Mesenchymal stem cell (in vitro differentiated cells and primary cell): Measurements from ENCODE around the gene AKT1S1.

Experiments used
- DNase-seq: peaks from one replicate; pipeline ENCODE4 v3.0.0-alpha.2; 2013
- H2AFZ ChIP-seq: one replicate; pipeline ENCODE4 v1.6.1; 2013; ENCODE audit warnings: low read depth, mild to moderate bottlenecking, control low read depth, inconsistent platforms, low read length, moderate library complexity
- H2AK5ac ChIP-seq: 2 replicates; pipeline ENCODE4 v1.6.1; 2013; ENCODE audit warnings: low read length, moderate library complexity, mild to moderate bottlenecking, inconsistent platforms; ENCODE audit not compliant: severe bottlenecking
- H2BK120ac ChIP-seq: one replicate; pipeline ENCODE4 v1.6.1; 2013; ENCODE audit warnings: low read depth, mild to moderate bottlenecking, inconsistent platforms, low read length, moderate library complexity
- H2BK12ac ChIP-seq, 2 experiments: one replicate each; pipeline ENCODE4 v1.6.1; 2013; ENCODE audit warnings: inconsistent platforms in 2 of 2, low read length in 2 of 2, mild to moderate bottlenecking in 2 of 2, moderate library complexity in 2 of 2, control low read depth in 1 of 2
- H2BK15ac ChIP-seq: one replicate; pipeline ENCODE4 v1.6.1; 2013; ENCODE audit warnings: mild to moderate bottlenecking, low read depth, inconsistent platforms; ENCODE audit not compliant: poor library complexity, severe bottlenecking
- H2BK5ac ChIP-seq: 2 replicates; pipeline ENCODE4 v1.6.1; 2013; ENCODE audit warnings: low read depth, mild to moderate bottlenecking, low read length, control low read depth, inconsistent platforms; ENCODE audit not compliant: poor library complexity, severe bottlenecking
- H3K14ac ChIP-seq, 2 experiments: one replicate each; pipeline ENCODE4 v1.6.1; 2013; ENCODE audit warnings: inconsistent platforms in 2 of 2, low read length in 2 of 2, control low read depth in 1 of 2, mild to moderate bottlenecking in 1 of 2, moderate library complexity in 1 of 2
- H3K18ac ChIP-seq, 2 experiments: one replicate each; pipeline ENCODE4 v1.6.1; 2013; ENCODE audit warnings: inconsistent platforms in 2 of 2, low read length in 2 of 2, control low read depth in 1 of 2, low read depth in 1 of 2, mild to moderate bottlenecking in 1 of 2
- H3K23ac ChIP-seq, 2 experiments: one replicate each; pipeline ENCODE4 v1.6.1; 2013; ENCODE audit warnings: inconsistent platforms in 2 of 2, low read length in 2 of 2, mild to moderate bottlenecking in 2 of 2, moderate library complexity in 2 of 2, control low read depth in 1 of 2
- H3K27ac ChIP-seq: 2 replicates; pipeline ENCODE4 v1.5.1; 2013; ENCODE audit warnings: mild to moderate bottlenecking, moderate library complexity, low read length, control low read depth, inconsistent platforms; ENCODE audit not compliant: poor library complexity, severe bottlenecking
- H3K27me3 ChIP-seq, 2 experiments: 2 replicates each; pipeline versions ENCODE4 v1.6.1 to v1.7.0; 2013; ENCODE audit warnings: low read length in 2 of 2, mild to moderate bottlenecking in 2 of 2, moderate library complexity in 2 of 2, control low read depth in 1 of 2, inconsistent platforms in 1 of 2; ENCODE audit not compliant: control insufficient read depth in 1 of 2, insufficient read depth in 1 of 2
- H3K36me3 ChIP-seq, 2 experiments: 2 replicates each; pipeline versions ENCODE4 v1.6.1 to v1.7.0; 2013; ENCODE audit warnings: low read length in 2 of 2, control low read depth in 1 of 2, inconsistent platforms in 1 of 2, low read depth in 1 of 2, mild to moderate bottlenecking in 1 of 2; ENCODE audit not compliant: insufficient read depth in 2 of 2, control insufficient read depth in 1 of 2
- H3K4ac ChIP-seq, 2 experiments: one replicate each; pipeline ENCODE4 v1.6.1; 2013; ENCODE audit warnings: inconsistent platforms in 2 of 2, low read length in 2 of 2, mild to moderate bottlenecking in 2 of 2, moderate library complexity in 2 of 2, control low read depth in 1 of 2, low read depth in 1 of 2
- H3K4me1 ChIP-seq: 2 replicates; pipeline ENCODE4 v1.6.1; 2013; ENCODE audit warnings: low read depth, low read length, control low read depth; ENCODE audit not compliant: control insufficient read depth, insufficient read depth
- H3K4me2 ChIP-seq: 2 replicates; pipeline ENCODE4 v1.6.1; 2013; ENCODE audit warnings: low read length, mild to moderate bottlenecking, inconsistent platforms; ENCODE audit not compliant: poor library complexity, severe bottlenecking
- H3K4me3 ChIP-seq, 2 experiments: 2 replicates each; pipeline versions ENCODE4 v1.5.1 to v1.7.0; 2013; ENCODE audit warnings: low read length in 2 of 2, mild to moderate bottlenecking in 2 of 2, control low read depth in 1 of 2, low read depth in 1 of 2; ENCODE audit not compliant: insufficient read depth in 1 of 2
- H3K79me1 ChIP-seq: replicated peaks from 2 replicates; pipeline ENCODE4 v1.6.1; 2013; ENCODE audit warnings: mild to moderate bottlenecking, control low read depth, low read length, inconsistent platforms; ENCODE audit not compliant: poor library complexity, severe bottlenecking
- H3K9ac ChIP-seq: 2 replicates; pipeline ENCODE4 v1.7.0; 2013; ENCODE audit warnings: mild to moderate bottlenecking, low read length, moderate library complexity
- H3K9me3 ChIP-seq: 2 replicates; pipeline ENCODE4 v1.7.0; 2013; ENCODE audit warnings: mild to moderate bottlenecking, low read length; ENCODE audit not compliant: control insufficient read depth
- H4K8ac ChIP-seq: one replicate; pipeline ENCODE4 v1.6.1; 2013; ENCODE audit warnings: inconsistent platforms, mild to moderate bottlenecking, low read length, moderate library complexity
- H4K91ac ChIP-seq: one replicate; pipeline ENCODE4 v1.6.1; 2013; ENCODE audit warnings: mild to moderate bottlenecking, low read length, inconsistent platforms
- WGBS: methylation state at CpG from one replicate; pipeline ENCODE4 v1.1.7; 2013; ENCODE audit warnings: mixed read lengths; 5-methylcytosine and 5-hydroxymethylcytosine counted together

AKT1S1 gene

DNA sequence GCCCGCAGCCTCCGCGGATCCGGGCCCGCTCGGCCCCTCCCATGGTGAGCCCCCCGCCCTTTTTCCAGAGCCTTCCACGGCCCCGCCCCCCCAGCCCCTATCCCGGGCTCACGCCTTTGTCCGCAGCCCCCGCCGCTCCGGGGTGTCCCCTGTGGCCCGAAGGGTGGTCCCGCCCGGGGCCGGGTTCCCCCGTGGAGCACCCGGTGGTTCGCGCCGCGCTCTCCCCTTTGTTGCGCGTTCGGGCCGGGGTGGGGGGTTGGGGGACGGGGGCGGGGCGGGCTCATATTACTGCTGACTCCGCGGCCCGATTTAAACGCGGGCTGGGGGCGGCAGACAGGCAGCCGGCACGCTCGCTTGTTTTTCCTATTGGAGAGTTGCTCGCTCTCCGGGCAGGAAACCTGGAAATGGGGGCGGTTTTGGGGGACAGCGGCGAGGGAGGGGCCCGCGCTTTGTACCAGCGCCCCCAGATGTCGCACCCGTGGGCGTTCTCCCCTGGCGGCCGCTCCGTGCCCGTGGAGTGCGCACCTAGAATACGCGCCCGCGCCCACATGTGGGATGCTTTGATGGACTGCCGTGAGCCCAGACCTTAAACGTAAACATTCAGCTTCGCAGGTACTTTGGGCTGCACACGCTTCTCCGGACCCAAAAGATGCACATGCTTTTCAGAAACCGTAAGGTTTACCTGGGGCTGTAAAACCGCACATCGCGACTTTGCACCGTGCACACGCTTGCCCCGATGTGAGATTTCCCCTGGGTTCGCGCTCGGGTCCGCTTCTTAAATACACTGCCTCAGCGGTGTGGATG is 25.5 kb downstream of the AKT1S1 start:
- H2BK12ac ChIP-seq: no peak overlapping the region
- H4K91ac ChIP-seq: peak overlapping the region; percentile 72
- no peak overlapping the region for H3K27ac ChIP-seq

DNA sequence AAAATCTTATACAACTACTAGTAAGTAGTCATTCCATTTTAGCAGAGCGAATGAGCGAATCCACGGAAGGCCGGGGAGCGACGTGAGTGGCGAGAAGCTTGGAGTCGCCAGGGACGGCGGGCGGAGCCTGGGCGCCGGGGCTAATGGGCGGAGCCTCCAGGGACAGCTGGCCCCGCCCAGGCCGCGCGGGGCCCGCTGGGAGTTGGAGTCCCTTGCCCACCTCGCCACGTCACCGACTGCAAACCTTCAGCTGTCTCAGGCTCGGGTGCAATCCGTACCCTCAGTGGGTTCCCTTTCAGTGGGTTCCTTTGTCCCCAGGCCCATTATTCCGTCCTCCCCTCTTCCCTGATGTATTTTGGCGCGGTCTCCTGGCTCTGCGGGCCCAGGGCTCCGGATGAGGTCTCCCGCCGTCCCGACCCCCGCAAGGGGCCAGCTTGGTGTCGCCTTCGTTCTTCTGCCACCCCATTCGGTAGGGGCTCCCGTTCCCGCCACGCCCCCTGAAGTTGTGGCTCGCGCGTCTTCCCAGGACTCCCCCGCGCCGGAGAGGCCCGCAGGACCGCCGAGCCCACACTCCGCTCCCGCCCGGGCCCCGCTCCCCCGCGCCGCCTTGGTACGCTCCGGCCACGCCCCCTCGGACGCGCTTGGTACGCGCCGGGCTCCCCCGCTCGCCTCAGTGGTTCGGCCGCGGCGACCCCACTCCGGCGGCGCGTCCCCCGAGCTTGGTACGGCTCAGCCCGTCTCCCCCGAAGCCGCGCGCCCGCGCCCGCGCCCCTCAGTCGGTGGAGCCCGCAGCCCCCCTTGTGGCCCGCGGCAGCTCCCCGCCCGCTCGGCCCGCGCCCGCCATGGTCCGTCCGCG is 26.4 kb downstream of the AKT1S1 start, which contains the start of gene PTOV1:
TSS of gene PTOV1 (plus strand) at position 673 of the 856 bp plus-strand sequence.
- WGBS: 1% methylated on average over 79 of the region's 98 CpGs
- Histone ChIP-seq H3K4me2 (peak within 1 kb of the TSS; percentile 86), H2AFZ (no peak within 1 kb of the TSS), H3K14ac (peak within 1 kb of the TSS in 1 of 2 experiments; percentile 93), H3K18ac (peak within 1 kb of the TSS; percentile 93 to 97), H2BK5ac (peak within 1 kb of the TSS; percentile 88), H3K27ac (peak within 1 kb of the TSS; percentile 97), H4K91ac (peak within 1 kb of the TSS; percentile 95), H3K79me1 (peaks cover 15% of the 10 kb centered on the region), H3K4me3 (peak within 1 kb of the TSS; percentile 87 to 91), H4K8ac (peak within 1 kb of the TSS; percentile 92), H3K9ac (peak within 1 kb of the TSS; percentile 98), H3K4ac (peak within 1 kb of the TSS; percentile 83 to 95), H2BK15ac (peak within 1 kb of the TSS; percentile 94), H2BK12ac (no peak within 1 kb of the TSS), H3K27me3 (no peaks in the 10 kb centered on the region), H3K9me3 (no peaks in the 10 kb centered on the region), H2BK120ac (peak within 1 kb of the TSS; percentile 88), H3K23ac (peak within 1 kb of the TSS in 1 of 2 experiments; percentile 91), H3K4me1 (peaks cover 30% of the 10 kb centered on the region), H3K36me3 (peaks cover 12 to 15% of the 10 kb centered on the region in 2 experiments), H2AK5ac (peak within 1 kb of the TSS; percentile 3)
- DNase-seq: peak; percentile 94

More for the DNA sequence above, 25.5 kb downstream of the AKT1S1 start:
- H3K18ac ChIP-seq: peak overlapping the region; percentile 79 to 97
- no peak overlapping the region for H2AFZ ChIP-seq
- H2AK5ac ChIP-seq: no peak overlapping the region
- peak overlapping the region; percentile 86 for H3K4me2 ChIP-seq
- peak overlapping the region in 1 of 2 experiments; percentile 63 for H3K23ac ChIP-seq
- peak overlapping the region; percentile 35 for H2BK5ac ChIP-seq
- H3K79me1 ChIP-seq: peaks cover 18% of the 10 kb centered on the region
- peak overlapping the region; percentile 87 to 91 for H3K4me3 ChIP-seq
- H2BK120ac ChIP-seq: peak overlapping the region; percentile 88
- peaks cover 19 to 25% of the 10 kb centered on the region in 2 experiments for H3K36me3 ChIP-seq
- peak overlapping the region in 1 of 2 experiments; percentile 36 for H3K14ac ChIP-seq
- WGBS: 4% methylated on average over 49 of the region's 78 CpGs
- no peaks in the 10 kb centered on the region for H3K27me3 ChIP-seq
- peak overlapping the region; percentile 80 for H4K8ac ChIP-seq
- DNase-seq: no peak
- H2BK15ac ChIP-seq: peak overlapping the region; percentile 94
- peak overlapping the region in 1 of 2 experiments; percentile 95 for H3K4ac ChIP-seq
- H3K4me1 ChIP-seq: peaks cover 33% of the 10 kb centered on the region
- no peaks in the 10 kb centered on the region for H3K9me3 ChIP-seq
- H3K9ac ChIP-seq: peak overlapping the region; percentile 98

DNA sequence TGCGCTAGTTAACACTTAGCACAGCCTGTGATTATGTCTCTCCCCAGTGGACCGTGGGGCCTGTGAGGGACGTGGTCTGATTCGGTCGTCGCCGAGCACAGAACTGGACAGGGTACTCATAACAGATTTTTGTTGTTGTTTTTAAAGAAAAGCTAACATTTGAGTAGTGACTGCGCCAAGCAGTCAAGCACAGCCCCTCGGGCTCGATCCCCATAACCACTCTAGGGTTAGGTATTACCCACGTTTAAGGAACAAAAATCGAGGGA is 27.0 kb downstream of the AKT1S1 start:
- no peak overlapping the region for H3K4ac ChIP-seq
- no peak overlapping the region for H3K23ac ChIP-seq
- no peaks in the 10 kb centered on the region for H3K9me3 ChIP-seq
- H3K27me3 ChIP-seq: no peaks in the 10 kb centered on the region
- no peak overlapping the region for H2BK5ac ChIP-seq
- peaks cover 30% of the 10 kb centered on the region for H3K4me1 ChIP-seq
- peak overlapping the region in 1 of 2 experiments; percentile 57 for H3K18ac ChIP-seq
- H2BK120ac ChIP-seq: no peak overlapping the region
- H2AFZ ChIP-seq: no peak overlapping the region
- H3K27ac ChIP-seq: peak overlapping the region; percentile 21
- no peak for DNase-seq
- H4K91ac ChIP-seq: no peak overlapping the region
- H3K79me1 ChIP-seq: peaks cover 13% of the 10 kb centered on the region
- peak overlapping the region; percentile 42 for H3K4me2 ChIP-seq
- peaks cover 6 to 10% of the 10 kb centered on the region in 2 experiments for H3K36me3 ChIP-seq
- no peak overlapping the region for H4K8ac ChIP-seq
- H3K9ac ChIP-seq: peak overlapping the region; percentile 98
- no peak overlapping the region for H3K14ac ChIP-seq
- no peak overlapping the region for H2BK15ac ChIP-seq
- no peak overlapping the region for H2AK5ac ChIP-seq
- H3K4me3 ChIP-seq: peak overlapping the region in 1 of 2 experiments; percentile 86
- WGBS: 89% methylated on average over 7 of the region's 12 CpGs
- H2BK12ac ChIP-seq: no peak overlapping the region
